Bone marrow (tissue), 2 donors: ENCODE data around the gene DIDO1.

Experiments
- DNase-seq, 2 donors: peaks; one replicate each; lab custom pipeline; 2025; lab: John Stamatoyannopoulos, UW

Gene DIDO1

GRCh38 chr20:62910777-62911497 is 15.4 kb downstream of the DIDO1 start:
- DNase-seq, result no peak

- no peak for DNase-seq
These were observed 16.0 kb downstream of the DIDO1 start for GRCh38 chr20:62910217-62910766.

- DNase-seq, result no peak
These were observed 17.1 kb downstream of the DIDO1 start for GRCh38 chr20:62908971-62909791.

- peak in 1 of 2 donors; percentile 24 for DNase-seq
These were observed 18.7 kb downstream of the DIDO1 start for GRCh38 chr20:62907384-62908317.

- no peak for DNase-seq
These were observed 19.5 kb downstream of the DIDO1 start for GRCh38 chr20:62906647-62907375.

- DNase-seq, result no peak
These were observed 20.1 kb downstream of the DIDO1 start for GRCh38 chr20:62906209-62906608.

GRCh38 chr20:62905536-62906117 is 20.7 kb downstream of the DIDO1 start:
- no peak for DNase-seq

GRCh38 chr20:62902926-62903615 is 23.2 kb downstream of the DIDO1 start:
- no peak for DNase-seq

- no peak for DNase-seq
These were observed 24.4 kb downstream of the DIDO1 start for GRCh38 chr20:62901891-62902290.

- no peak for DNase-seq
These were observed 25.4 kb downstream of the DIDO1 start for GRCh38 chr20:62900692-62901584.

GRCh38 chr20:62900052-62900691 is 26.1 kb downstream of the DIDO1 start:
- peak; percentile 33 to 35 for DNase-seq

- no peak for DNase-seq
These were observed 26.7 kb downstream of the DIDO1 start for GRCh38 chr20:62899633-62900051.

GRCh38 chr20:62898970-62899632 is 27.2 kb downstream of the DIDO1 start:
- DNase-seq, result no peak

- DNase-seq, result no peak
These were observed 28.0 kb downstream of the DIDO1 start for GRCh38 chr20:62898093-62898964.

- DNase-seq, result no peak
These were observed 28.6 kb downstream of the DIDO1 start for GRCh38 chr20:62897666-62898065.

GRCh38 chr20:62896526-62896925 is 29.8 kb downstream of the DIDO1 start:
- no peak for DNase-seq

- DNase-seq, result no peak
These were observed 30.8 kb downstream of the DIDO1 start for GRCh38 chr20:62895539-62895938.
